MM.1S (cell line): ENCODE results near the gene SERPINA10.

Source experiments
- DNase-seq: peaks from one replicate; pipeline ENCODE4 v3.0.0-alpha.2; 2015
- H2AFZ ChIP-seq: fragments of 300-600 bp; sonication (generic); 2 replicates; pipeline ENCODE4 v1.6.0; 2016; ENCODE audit warnings: antibody characterized with exemption, low read length
- H3F3A ChIP-seq: fragments of 300-600 bp; sonication (generic); 2 replicates; pipeline ENCODE4 v1.6.1; 2016; ENCODE audit warnings: mild to moderate bottlenecking, antibody characterized with exemption, low read length, moderate library complexity, mixed read lengths; ENCODE audit not compliant: insufficient read depth
- H3K27ac ChIP-seq: fragments of 300-600 bp; sonication (generic); 2 replicates; pipeline ENCODE4 v1.5.1; 2016; ENCODE audit warnings: mild to moderate bottlenecking, low read length
- H3K27me3 ChIP-seq: fragments of 300-600 bp; sonication (generic); replicated peaks from 2 replicates; pipeline ENCODE4 v1.6.0; 2016; ENCODE audit warnings: low read length; ENCODE audit not compliant: insufficient read depth
- H3K36me3 ChIP-seq: fragments of 300-600 bp; sonication (generic); replicated peaks from 2 replicates; pipeline ENCODE4 v1.6.1; 2016; ENCODE audit warnings: mild to moderate bottlenecking, low read length, mixed read lengths; ENCODE audit not compliant: insufficient read depth
- H3K4me1 ChIP-seq: fragments of 300-600 bp; sonication (generic); 2 replicates; pipeline ENCODE4 v1.6.1; 2016; ENCODE audit warnings: low read length, mixed read lengths
- H3K4me2 ChIP-seq: fragments of 300-600 bp; sonication (generic); 2 replicates; pipeline ENCODE4 v1.6.0; 2016; ENCODE audit warnings: low read depth, low read length
- H3K4me3 ChIP-seq: fragments of 300-600 bp; sonication (generic); 2 replicates; pipeline ENCODE4 v1.5.1; 2016; ENCODE audit warnings: low read length, mixed read lengths
- H3K79me2 ChIP-seq: fragments of 300-600 bp; sonication (generic); 2 replicates; pipeline ENCODE4 v1.6.1; 2016; ENCODE audit warnings: mixed run types, low read length, mixed read lengths
- H3K9ac ChIP-seq: fragments of 300-600 bp; sonication (generic); 2 replicates; pipeline ENCODE4 v1.6.1; 2016; ENCODE audit warnings: low read length, mixed read lengths
- H3K9me2 ChIP-seq: fragments of 300-600 bp; sonication (generic); replicated peaks from 2 replicates; pipeline ENCODE4 v1.6.1; 2016; ENCODE audit warnings: mild to moderate bottlenecking, low read length, mixed read lengths; ENCODE audit not compliant: insufficient read depth
- H3K9me3 ChIP-seq: fragments of 300-600 bp; sonication (generic); replicated peaks from 2 replicates; pipeline ENCODE4 v1.6.1; 2016; ENCODE audit warnings: mild to moderate bottlenecking, low read length, mixed read lengths; ENCODE audit not compliant: insufficient read depth
- H4K20me1 ChIP-seq: fragments of 300-600 bp; sonication (generic); 2 replicates; pipeline ENCODE4 v1.6.1; 2016; ENCODE audit warnings: mild to moderate bottlenecking, low read length, moderate library complexity, mixed read lengths; ENCODE audit not compliant: insufficient read depth
- EZH2 ChIP-seq: fragments of 300-600 bp; sonication (generic); optimal IDR thresholded peaks from 2 replicates; pipeline ENCODE3; 2017; ENCODE audit warnings: low read depth, mild to moderate bottlenecking, antibody characterized with exemption, low read length, mixed read lengths
- EZH2phosphoT487 ChIP-seq: fragments of 300-600 bp; sonication (generic); IDR thresholded peaks from 2 replicates; pipeline ENCODE4 v1.6.1; 2018; ENCODE audit warnings: antibody characterized with exemption, low read length
- TF ChIP-seq, protein P1 (sequence below): fragments of 300-600 bp; sonication (generic); IDR thresholded peaks from 2 replicates; pipeline ENCODE4 v1.5.1; 2016; ENCODE audit warnings: antibody characterized with exemption, low read length, mixed read lengths

Gene SERPINA10

DNA sequence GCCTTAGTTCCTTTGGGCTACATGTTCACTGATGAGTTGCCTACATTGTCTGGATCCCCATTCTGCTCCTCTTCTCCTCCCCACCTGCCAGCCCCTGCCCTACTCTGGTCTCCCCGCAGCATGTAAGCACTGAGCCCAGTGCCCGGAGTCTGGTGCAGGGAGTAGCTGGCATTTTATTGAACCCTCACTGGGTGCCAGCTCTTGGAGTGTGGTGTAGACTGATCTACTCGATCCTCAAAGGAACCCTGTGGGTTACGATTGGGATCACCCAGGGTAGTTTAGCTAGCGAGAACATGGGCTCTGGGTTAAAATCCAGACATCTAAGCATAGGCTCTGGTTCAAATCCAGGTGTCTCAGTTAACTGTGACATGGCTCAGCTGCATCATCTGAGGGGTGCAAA is 38.4 kb upstream of the SERPINA10 start:
- Histone ChIP-seq H3K4me2 (no peak overlapping the region), H3K27me3 (no peaks in the 10 kb centered on the region), H3K9me3 (no peaks in the 10 kb centered on the region), H3K9me2 (no peaks in the 10 kb centered on the region), H3K4me3 (no peak overlapping the region), H2AFZ (no peak overlapping the region), H3K27ac (no peak overlapping the region), H3K4me1 (no peaks in the 10 kb centered on the region), H3K36me3 (no peaks in the 10 kb centered on the region), H3K79me2 (no peaks in the 10 kb centered on the region), H3F3A (no peaks in the 10 kb centered on the region), H4K20me1 (no peaks in the 10 kb centered on the region), H3K9ac (no peak overlapping the region)
- DNase-seq = no peak
- TF ChIP-seq EZH2phosphoT487 = no peak
- no peak for TF ChIP-seq EZH2
- TF ChIP-seq, protein P1, sequence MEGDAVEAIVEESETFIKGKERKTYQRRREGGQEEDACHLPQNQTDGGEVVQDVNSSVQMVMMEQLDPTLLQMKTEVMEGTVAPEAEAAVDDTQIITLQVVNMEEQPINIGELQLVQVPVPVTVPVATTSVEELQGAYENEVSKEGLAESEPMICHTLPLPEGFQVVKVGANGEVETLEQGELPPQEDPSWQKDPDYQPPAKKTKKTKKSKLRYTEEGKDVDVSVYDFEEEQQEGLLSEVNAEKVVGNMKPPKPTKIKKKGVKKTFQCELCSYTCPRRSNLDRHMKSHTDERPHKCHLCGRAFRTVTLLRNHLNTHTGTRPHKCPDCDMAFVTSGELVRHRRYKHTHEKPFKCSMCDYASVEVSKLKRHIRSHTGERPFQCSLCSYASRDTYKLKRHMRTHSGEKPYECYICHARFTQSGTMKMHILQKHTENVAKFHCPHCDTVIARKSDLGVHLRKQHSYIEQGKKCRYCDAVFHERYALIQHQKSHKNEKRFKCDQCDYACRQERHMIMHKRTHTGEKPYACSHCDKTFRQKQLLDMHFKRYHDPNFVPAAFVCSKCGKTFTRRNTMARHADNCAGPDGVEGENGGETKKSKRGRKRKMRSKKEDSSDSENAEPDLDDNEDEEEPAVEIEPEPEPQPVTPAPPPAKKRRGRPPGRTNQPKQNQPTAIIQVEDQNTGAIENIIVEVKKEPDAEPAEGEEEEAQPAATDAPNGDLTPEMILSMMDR = no peak

GRCh38 chr14:94330857-94331256 is 37.8 kb upstream of the SERPINA10 start:
- no peaks in the 10 kb centered on the region for H3K9me3 ChIP-seq
- H3K36me3 ChIP-seq = no peaks in the 10 kb centered on the region
- no peak overlapping the region for H3K27ac ChIP-seq
- H4K20me1 ChIP-seq = no peaks in the 10 kb centered on the region
- no peak for DNase-seq
- no peak overlapping the region for H3K4me3 ChIP-seq
- TF ChIP-seq EZH2phosphoT487 = no peak
- no peak for TF ChIP-seq EZH2
- TF ChIP-seq, protein P1 = no peak
- H3K4me2 ChIP-seq = no peak overlapping the region
- H3K27me3 ChIP-seq = no peaks in the 10 kb centered on the region
- no peaks in the 10 kb centered on the region for H3K79me2 ChIP-seq
- no peak overlapping the region for H3K9ac ChIP-seq
- H3K9me2 ChIP-seq = no peaks in the 10 kb centered on the region
- H3K4me1 ChIP-seq = no peaks in the 10 kb centered on the region
- no peaks in the 10 kb centered on the region for H3F3A ChIP-seq
- H2AFZ ChIP-seq = no peak overlapping the region

DNA sequence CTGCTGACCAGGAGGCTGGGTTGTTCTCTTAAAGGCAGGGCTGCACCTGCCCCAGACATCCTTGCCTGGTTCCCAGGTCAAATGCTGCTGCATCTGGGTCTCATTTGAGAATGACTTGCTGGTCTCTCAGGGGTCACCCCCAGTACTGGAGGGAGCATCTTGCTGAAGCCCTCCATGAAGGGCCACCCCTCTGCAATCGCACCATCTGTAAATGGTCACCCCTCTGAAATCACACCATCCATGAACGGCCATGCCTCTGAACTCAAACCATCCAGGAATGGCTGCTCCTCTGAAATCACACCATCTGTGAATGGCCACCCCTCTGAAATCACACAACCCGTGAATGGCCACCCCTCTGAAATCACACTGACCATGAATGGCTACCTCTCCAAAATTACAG is 37.4 kb upstream of the SERPINA10 start:
- DNase-seq = no peak
- H3K27ac ChIP-seq = no peak overlapping the region
- H3K9me3 ChIP-seq = no peaks in the 10 kb centered on the region
- H3K27me3 ChIP-seq = no peaks in the 10 kb centered on the region
- no peaks in the 10 kb centered on the region for H3K79me2 ChIP-seq
- no peaks in the 10 kb centered on the region for H3F3A ChIP-seq
- H3K9me2 ChIP-seq = no peaks in the 10 kb centered on the region
- H3K4me2 ChIP-seq = no peak overlapping the region
- H3K4me3 ChIP-seq = no peak overlapping the region
- H3K4me1 ChIP-seq = no peaks in the 10 kb centered on the region
- no peak overlapping the region for H3K9ac ChIP-seq
- no peak overlapping the region for H2AFZ ChIP-seq
- H3K36me3 ChIP-seq = no peaks in the 10 kb centered on the region
- no peaks in the 10 kb centered on the region for H4K20me1 ChIP-seq
- TF ChIP-seq, protein P1 = no peak
- no peak for TF ChIP-seq EZH2
- TF ChIP-seq EZH2phosphoT487 = no peak
